Measurements from ENCODE around the gene REXO5.
"Not testable (repeated sequence)": the region's sequence is repeated elsewhere in the genome, so short reads cannot be mapped to it uniquely, and the experiment has no call there.

REXO5 gene, protein sequence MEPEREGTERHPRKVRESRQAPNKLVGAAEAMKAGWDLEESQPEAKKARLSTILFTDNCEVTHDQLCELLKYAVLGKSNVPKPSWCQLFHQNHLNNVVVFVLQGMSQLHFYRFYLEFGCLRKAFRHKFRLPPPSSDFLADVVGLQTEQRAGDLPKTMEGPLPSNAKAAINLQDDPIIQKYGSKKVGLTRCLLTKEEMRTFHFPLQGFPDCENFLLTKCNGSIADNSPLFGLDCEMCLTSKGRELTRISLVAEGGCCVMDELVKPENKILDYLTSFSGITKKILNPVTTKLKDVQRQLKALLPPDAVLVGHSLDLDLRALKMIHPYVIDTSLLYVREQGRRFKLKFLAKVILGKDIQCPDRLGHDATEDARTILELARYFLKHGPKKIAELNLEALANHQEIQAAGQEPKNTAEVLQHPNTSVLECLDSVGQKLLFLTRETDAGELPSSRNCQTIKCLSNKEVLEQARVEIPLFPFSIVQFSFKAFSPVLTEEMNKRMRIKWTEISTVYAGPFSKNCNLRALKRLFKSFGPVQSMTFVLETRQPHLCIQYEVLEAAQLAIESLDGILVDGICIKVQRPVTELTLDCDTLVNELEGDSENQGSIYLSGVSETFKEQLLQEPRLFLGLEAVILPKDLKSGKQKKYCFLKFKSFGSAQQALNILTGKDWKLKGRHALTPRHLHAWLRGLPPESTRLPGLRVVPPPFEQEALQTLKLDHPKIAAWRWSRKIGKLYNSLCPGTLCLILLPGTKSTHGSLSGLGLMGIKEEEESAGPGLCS

DNA sequence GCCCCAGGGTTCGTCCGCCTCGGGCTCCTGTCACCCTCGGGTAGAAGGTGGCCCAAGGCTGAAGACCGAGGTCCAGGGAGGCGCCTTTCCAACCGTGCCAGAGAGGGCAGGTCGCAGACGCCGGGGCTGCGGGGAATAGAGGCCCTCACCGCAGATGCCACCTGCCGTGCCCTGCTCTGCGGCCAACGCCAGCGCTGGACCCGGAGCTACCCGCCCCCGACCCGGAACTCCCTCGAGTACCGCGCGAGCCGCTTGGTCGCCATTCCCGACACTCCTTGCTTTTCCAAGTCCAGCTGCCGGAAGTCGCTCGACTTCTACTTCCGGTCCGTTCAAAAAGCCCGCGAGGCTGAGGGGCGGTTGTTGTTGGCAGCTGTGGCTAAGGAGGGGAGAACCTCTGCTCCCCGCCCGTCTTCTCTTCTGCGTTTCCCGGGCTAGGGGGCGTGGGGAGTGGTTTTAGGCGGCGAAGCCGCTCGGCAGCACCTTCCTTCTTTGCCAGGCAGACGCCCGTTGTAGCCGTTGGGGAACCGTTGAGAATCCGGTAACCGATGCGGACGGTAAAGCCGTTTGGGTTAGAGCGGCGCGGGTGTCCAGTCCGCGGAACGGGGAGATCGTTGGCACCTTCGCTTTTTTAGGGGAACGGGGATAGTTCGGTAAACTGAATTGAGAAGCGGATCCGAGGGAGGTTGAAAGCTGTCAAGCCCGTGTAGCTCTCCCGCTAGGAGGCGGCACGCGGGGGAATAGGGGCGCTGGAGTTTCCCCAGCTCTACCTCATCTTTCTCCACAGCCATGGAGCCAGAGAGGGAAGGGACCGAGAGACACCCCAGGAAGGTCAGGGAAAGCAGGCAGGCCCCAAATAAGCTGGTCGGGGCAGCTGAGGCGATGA lies at the start of gene REXO5, which contains the start of gene ERI2:
TSS of gene REXO5 (plus strand) at position 360 of the 883 bp plus-strand sequence. CDS start at position 787, 427 bp downstream.
TSS of gene ERI2 (minus strand) at position 305 of the 883 bp plus-strand sequence. CDS start at position 263, 42 bp downstream.
- H3K4me3 ChIP-seq (ENCODE audit: low read depth, low read length), result peak within 1 kb of the TSS; percentile 79
- DNase-seq (ENCODE audit: low read depth), result peak; percentile 80

DNA sequence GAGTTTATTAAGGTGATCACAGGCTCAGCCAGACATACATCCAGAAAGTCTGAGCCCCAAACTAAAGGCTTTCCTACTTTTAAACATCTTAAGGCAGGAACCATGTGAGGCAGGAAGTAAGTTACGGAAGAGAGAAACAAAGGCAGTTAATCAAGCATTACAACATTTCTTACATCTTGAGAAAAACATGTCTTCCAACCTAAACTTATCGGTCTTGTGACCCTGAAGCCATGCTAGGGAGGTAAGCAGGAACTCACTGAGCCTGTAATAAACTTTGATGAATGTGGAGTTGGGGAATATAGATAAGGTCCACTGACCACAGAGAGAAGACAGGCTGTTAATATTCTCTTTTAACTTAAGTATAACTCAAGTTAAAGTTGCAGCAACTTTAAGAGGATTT lies 46.0 kb upstream of the REXO5 start:
- H3K4me3 ChIP-seq (ENCODE audit: low read depth, low read length), result no peak overlapping the region
- DNase-seq (ENCODE audit: low read depth), result no peak

DNA sequence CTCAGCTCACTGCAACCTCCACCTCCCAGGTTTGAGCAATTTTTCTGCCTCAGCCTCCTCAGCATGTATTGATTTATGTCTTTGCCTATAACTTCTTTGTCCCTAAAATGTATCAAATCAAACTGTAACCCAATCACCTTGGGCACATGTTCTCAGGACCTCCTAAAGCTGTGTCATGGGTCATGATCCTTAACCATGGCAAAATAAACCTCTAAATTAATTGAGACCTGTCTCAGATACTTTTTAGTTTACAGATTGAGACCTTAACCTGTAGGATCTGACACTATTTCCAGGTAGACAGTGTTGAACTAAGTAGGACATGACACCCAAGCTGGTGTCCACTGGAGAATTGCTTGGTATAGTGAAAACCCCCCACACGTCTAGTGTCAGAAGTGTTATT lies 45.2 kb upstream of the REXO5 start:
- H3K4me3 ChIP-seq (ENCODE audit: low read depth, low read length), result no peak overlapping the region
- DNase-seq (ENCODE audit: low read depth), result no peak

DNA sequence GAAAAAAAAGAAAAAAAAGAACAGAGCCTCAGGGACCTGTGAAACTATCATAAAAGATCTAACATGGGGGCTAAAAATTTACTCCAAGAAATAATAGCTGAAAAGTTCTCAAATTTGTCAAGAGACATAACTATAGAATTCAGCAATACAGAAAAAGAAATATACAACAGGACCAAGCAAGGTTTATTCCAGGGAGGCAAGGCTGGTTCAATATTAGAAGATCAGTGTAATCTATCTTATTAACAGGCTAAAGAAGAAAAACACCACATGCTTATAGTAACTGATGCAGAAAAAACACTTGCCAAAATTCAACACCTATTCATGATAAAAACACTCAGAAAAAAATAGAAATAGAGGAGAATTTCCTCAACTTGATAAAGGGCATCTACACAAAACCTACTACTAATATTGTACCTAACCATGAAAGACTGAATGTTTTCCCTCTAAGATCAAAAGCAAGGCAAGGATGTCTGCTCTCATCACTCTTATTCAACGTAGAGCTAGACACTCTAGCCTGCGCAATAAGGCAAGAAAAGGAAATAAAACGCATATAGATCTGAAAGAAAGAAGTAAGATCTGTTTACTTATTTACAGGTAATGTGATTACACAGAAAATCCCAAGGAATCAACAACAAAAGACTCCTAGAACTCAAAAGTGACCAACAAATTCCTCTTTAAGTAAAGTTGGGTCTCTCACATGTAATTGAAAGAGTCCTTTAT lies 43.8 kb upstream of the REXO5 start:
- H3K4me3 ChIP-seq (ENCODE audit: low read depth, low read length), result no peak overlapping the region
- DNase-seq (ENCODE audit: low read depth), result no peak

DNA sequence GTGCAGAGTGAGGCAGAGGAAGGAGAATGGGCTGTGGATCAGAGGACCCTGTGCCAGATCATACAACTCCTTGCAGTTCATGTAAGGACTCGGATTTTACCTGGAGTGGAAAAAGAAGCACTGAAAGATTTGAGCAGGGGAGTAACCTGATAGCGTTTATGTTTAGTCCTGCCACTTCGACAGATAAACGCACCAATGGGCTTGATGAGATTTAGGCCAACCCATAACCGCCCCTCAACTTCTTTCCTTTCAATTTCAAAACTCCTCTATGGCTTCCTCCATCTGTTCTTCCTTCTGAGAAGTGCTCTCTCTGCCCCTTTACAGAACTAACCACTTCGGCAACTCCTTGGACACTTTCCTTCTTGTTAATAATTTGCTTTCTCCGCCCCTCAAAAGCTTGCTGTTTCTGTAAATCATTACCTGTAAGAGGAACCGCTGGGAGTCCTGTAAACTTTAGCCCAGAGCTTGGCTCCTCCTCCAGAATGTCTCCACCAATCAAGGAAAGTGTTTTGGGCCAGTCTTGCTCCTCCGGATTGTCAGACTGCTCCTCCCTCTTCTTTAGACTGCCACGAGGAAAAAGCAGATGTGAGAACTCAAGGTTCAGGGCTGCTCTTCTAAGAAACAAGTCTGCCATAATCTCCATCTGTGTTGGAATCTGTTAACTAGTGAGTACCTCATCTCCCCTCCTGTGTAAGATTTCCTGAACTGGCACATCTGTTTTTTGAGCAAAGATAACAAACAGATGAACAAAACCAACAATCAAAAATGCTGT lies 42.7 kb upstream of the REXO5 start, which contains the start of gene ACSM3:
TSS of gene ACSM3 (plus strand) at position 554 of the 772 bp plus-strand sequence. CDS start 6,021 bp downstream, outside the sequence.
- DNase-seq (ENCODE audit: low read depth), result peak; percentile 37
- H3K4me3 ChIP-seq (ENCODE audit: low read depth, low read length), result peak within 1 kb of the TSS; percentile 44

DNA sequence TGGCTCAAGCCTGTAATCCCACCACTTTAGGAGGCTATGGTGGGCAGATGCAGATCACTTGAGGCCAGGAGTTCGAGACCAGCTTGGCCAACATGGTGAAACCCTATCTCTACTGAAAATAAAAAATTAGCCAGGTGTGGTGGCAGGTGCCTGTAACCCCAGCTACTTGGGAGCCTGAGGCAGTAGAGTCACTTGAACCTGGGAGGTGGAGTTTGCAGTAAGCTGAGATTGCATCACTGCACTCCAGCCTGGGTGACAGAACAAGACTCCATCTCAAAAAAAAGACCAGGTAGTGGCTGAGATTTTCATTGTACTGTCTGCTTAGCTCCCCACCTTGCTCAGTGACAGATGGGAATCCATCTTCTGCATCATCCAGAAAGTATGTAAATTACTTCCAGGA lies 41.9 kb upstream of the REXO5 start:
- not testable (repeated sequence) for H3K4me3 ChIP-seq (ENCODE audit: low read depth, low read length); DNase-seq (ENCODE audit: low read depth)

DNA sequence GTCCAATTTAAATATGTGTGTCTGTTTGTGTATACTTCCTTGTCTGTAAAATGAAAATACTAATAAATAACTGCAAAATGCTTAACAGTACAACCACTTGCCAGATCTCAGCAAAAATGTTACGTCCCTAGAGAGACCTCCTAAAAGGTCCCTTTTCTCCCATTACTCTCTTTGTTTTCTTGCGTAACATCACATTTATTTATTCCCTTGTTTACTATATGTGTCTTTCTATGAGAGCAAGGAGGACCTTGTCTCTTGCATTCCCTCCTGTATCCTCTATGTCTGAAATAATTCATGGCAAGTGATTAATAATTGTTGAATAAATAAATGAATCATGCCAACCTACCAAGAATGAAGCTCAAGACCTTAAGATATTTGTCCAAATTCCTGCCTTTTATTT lies 40.6 kb upstream of the REXO5 start:
- DNase-seq (ENCODE audit: low read depth), result no peak
- no peak overlapping the region for H3K4me3 ChIP-seq (ENCODE audit: low read depth, low read length)

DNA sequence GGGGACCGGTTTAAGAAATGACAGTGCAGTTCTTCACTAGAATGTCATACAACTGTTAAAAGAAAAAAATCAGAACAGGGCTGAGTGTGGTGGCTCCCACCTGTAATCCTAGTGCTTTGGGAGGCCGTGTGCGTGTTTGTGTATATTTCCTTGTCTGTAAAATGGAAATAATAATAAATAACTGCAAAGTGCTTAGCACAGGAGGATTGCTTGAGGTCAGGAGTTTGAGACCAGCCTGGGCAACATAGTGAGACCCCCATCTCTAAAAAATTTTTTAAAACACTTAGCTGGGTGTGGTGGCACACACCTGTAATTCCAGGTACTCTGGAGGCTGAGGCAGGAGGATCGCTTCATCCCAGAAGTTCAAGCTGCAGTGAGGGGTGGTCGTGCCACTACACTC lies 40.0 kb upstream of the REXO5 start:
- no peak for DNase-seq (ENCODE audit: low read depth)
- H3K4me3 ChIP-seq (ENCODE audit: low read depth, low read length), result no peak overlapping the region

DNA sequence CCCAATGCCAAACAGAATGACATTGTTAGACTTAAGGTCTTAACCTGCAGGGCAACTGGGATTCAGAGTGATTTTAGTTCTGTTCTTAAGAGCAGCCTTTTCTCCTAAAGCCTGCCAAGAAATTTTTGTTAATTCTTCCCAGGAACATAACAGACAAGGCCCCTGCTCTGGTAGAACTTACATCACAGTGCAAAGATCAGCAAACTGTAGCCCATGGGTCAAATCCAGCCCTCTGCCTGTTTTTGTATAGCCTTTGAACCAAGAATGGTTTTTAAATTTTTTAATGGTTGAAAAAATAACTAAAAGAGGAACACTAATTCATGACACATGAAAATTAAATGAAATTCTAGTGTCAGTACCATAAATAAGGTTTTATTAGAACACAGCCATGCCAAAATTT lies 38.8 kb upstream of the REXO5 start:
- H3K4me3 ChIP-seq (ENCODE audit: low read depth, low read length), result no peak overlapping the region
- DNase-seq (ENCODE audit: low read depth), result no peak

DNA sequence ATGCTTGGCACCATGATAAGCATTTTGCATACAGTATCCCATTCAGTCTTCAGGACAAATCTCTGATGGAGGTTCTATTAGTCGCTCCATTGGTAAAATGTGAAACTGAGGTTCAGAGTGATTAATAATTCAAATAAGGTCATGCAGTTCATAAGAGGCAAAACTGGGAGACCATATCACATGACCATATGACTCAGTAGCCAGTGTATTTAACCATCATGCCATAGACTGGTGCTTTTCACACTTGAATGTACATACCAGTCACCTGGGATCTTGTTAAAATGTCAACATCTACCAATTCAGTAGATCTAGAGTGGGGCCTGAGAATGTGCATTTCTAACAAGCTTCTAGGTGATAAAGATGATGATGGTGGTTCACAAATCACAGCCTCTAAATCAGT lies 38.2 kb upstream of the REXO5 start:
- no peak for DNase-seq (ENCODE audit: low read depth)
- H3K4me3 ChIP-seq (ENCODE audit: low read depth, low read length), result no peak overlapping the region

DNA sequence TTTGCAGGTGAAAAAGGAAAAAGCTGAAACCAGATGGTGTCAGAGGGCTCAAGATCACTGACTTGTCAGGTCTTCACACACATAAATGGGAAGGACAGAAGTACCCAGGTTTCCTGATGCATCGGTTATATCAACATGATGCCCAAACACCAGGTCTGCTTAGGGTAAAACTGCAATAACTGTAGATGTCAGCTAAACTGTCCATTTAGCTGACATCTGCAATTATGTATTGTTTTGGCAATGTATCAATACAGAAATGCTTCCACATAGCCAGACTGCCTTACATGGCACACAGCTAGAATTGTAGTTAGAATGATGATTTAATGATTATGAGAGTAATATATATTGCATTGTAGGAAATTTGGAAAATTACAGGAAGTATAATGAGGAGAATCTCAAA lies 37.5 kb upstream of the REXO5 start:
- no peak for DNase-seq (ENCODE audit: low read depth)
- H3K4me3 ChIP-seq (ENCODE audit: low read depth, low read length), result no peak overlapping the region

DNA sequence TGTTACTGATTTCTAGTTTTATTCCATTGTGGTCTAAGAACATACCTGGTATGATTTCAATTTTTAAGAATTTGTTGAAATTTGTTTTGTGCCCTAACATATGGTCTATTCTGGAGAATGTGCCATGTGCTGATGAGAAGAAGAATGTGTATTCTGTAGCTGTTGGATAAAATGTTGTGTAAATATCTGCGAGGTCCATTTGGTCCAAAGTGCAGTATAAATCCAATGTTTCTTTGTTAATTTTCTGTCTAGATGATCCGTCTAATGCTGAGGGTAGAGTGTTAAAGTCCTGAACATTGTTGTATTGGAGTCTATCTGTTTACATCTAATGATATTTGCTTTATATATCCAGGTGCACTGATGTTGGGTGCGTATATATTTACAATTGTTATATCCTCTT lies 32.6 kb upstream of the REXO5 start:
- DNase-seq (ENCODE audit: low read depth), result no peak
- H3K4me3 ChIP-seq (ENCODE audit: low read depth, low read length), result no peak overlapping the region

DNA sequence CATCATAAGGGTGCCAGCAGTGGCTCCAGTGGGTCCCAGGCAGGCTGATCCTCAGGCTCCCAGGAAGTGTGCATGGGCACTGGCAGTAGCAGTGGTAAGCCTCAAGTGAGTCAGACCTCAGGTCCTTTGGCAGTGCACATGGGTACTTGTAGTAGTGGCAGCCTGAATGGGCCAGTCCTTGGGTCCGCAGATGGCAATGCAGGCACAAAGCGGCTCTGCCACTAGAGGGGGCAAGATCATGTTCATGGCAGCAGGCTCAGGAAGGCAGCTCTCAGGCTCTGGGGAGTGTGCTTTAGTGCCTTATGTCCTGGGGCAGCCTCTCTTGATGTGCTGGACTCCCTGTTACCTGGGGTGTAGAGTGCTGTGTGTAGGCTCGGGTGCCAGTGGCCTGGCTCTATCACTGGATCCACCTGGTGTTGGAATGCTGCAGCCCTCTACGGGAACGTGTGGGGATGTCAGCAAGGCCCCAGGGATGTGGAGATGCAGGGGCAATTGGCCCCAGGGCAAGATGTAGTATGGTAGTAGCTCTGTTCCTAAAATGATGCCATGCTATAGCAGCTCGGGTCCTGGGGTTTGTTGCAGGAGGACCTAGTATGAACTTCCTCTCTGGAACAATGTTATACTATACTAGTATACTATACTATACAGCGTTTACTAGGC lies 31.5 kb upstream of the REXO5 start:
- peak; percentile 8 for DNase-seq (ENCODE audit: low read depth)
- no peak overlapping the region for H3K4me3 ChIP-seq (ENCODE audit: low read depth, low read length)

DNA sequence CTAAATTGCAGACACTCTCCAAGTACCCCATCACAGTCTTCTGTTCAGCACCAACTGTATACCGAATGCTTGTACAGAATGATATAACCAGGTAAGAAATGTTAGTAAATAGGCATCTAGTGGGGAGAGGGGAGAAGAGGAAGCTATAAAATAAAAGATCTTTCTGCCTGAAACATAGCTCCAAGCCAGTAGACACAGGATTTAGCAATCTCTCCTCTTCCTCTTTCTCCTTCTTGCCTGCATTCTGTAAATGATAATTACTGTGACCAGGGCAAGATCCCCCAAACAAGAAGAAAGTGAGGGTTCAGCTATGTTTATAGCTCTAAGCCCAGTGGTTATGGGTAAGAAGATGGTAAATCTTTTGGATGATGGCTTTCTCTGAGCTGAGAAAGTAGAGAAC lies 24.6 kb upstream of the REXO5 start:
- H3K4me3 ChIP-seq (ENCODE audit: low read depth, low read length), result no peak overlapping the region
- no peak for DNase-seq (ENCODE audit: low read depth)

DNA sequence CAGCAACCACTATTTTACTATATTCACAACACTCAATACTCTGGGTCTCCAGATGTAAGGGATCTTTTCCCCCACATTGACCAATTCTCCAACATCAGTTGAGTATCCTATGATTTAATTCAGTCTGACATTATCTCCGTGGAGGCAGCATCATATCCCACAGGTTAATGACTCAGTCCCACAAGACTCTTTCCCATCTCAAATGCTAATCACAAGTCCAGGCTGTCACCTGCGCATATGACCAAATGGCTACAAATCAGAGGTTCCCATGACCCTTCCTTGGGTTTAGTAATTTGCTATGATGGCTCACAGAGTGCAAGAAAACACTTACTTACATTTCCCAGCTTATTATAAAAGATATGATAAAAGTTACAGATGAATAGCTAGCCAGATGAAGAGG lies 23.9 kb upstream of the REXO5 start:
- no peak overlapping the region for H3K4me3 ChIP-seq (ENCODE audit: low read depth, low read length)
- no peak for DNase-seq (ENCODE audit: low read depth)

DNA sequence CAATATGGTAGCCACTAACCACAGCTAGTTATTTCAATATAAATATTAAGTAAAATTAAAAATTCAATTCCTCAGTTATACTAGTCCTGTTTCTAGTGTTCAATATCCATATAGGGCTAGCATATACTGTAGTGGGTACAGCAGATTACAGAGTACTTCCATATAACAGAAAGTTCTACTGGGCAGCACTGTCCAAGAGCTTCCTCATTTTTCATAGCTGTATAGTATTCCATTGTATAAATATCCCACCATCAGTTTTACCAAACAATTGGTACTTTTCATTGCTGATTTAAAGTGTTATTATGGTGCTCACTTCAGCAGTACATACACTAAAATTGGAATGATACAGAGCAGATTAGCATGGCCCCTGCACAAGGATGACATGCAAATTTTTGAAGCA lies 22.1 kb upstream of the REXO5 start:
- H3K4me3 ChIP-seq (ENCODE audit: low read depth, low read length), result no peak overlapping the region
- no peak for DNase-seq (ENCODE audit: low read depth)

DNA sequence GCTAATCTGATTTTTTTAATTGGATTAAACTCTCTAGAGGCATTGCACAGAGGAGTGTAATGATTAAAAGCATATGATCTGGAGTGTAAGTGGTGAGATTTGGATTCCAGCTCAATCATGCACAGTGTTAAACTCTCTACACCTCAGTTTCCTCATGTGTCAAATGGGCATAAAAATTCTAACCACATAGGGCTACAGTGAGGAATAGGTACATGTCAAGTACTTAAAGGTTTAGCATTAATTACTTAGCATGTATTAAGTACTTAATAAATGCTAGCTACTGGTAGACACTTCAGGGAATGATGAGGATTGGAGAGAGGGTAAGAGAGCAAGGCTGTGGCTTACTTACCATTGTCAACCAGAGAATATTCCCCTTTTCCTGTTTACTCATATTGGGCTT lies 17.2 kb upstream of the REXO5 start:
- no peak overlapping the region for H3K4me3 ChIP-seq (ENCODE audit: low read depth, low read length)
- DNase-seq (ENCODE audit: low read depth), result no peak

Data from skeletal muscle cell (primary cell).